ENCODE data around the gene ILKAP.

Gene ILKAP

GRCh38 chr2:238121511-238122286 is 81.8 kb downstream of the ILKAP start:
- DNase-seq = no peak

- peak; percentile 40 for DNase-seq
Measured at GRCh38 chr2:238120463-238121298, 82.8 kb downstream of the ILKAP start.
